Activated CD4-positive, alpha-beta T cell treated with anti-CD3 and anti-CD28 coated beads, Interleukin-2, amount 50 U/mL, for 16 hours (primary cell): ENCODE results near the gene DLX3.
A peak's percentile ranks its signal among the peaks of the same experiment; 100 is the strongest.

Experiments
- DNase-seq: peaks from one replicate; pipeline ENCODE4 v3.0.0-alpha.2; 2020

The DLX3 gene

GRCh38 chr17:50022463-50023130 is 27.6 kb upstream of the DLX3 start:
- DNase-seq, result no peak

GRCh38 chr17:50021681-50022370 is 26.8 kb upstream of the DLX3 start:
- no peak for DNase-seq

- no peak for DNase-seq
Observed at GRCh38 chr17:50020841-50021599, 26.0 kb upstream of the DLX3 start.

GRCh38 chr17:50018909-50019308 is 23.9 kb upstream of the DLX3 start:
- DNase-seq, result no peak

GRCh38 chr17:50015146-50015545 is 20.1 kb upstream of the DLX3 start:
- DNase-seq, result no peak

- DNase-seq, result no peak
Observed at GRCh38 chr17:50014471-50015088, 19.6 kb upstream of the DLX3 start.

- no peak for DNase-seq
Observed at GRCh38 chr17:50013079-50013478, 18.1 kb upstream of the DLX3 start.

GRCh38 chr17:50009282-50009681 is 14.3 kb upstream of the DLX3 start:
- DNase-seq, result no peak

GRCh38 chr17:50003911-50004310 is 8.9 kb upstream of the DLX3 start:
- DNase-seq, result no peak

GRCh38 chr17:49998836-49999511 is 4.0 kb upstream of the DLX3 start:
- DNase-seq, result no peak

GRCh38 chr17:49997773-49998703 is 3.0 kb upstream of the DLX3 start:
- DNase-seq, result peak; percentile 88

- no peak for DNase-seq
Observed at GRCh38 chr17:49997301-49997650, 2.3 kb upstream of the DLX3 start.

- DNase-seq, result peak; percentile 56
Observed at GRCh38 chr17:49996495-49997300, 1.7 kb upstream of the DLX3 start.

- DNase-seq, result no peak
Observed at GRCh38 chr17:49996121-49996494, 1.1 kb upstream of the DLX3 start.

GRCh38 chr17:49994085-49995054 is 654 bp downstream of the DLX3 start:
- DNase-seq, result no peak

- no peak for DNase-seq
Observed at GRCh38 chr17:49993423-49994060, 1.5 kb downstream of the DLX3 start.

GRCh38 chr17:49992933-49993422 is 2.0 kb downstream of the DLX3 start:
- DNase-seq, result no peak

- no peak for DNase-seq
Observed at GRCh38 chr17:49992191-49992932, 2.7 kb downstream of the DLX3 start.
